Measurements from ENCODE around the gene SSC4D.

Gene SSC4D

GRCh38 chr7:76381814-76382213, 27.7 kb downstream of the SSC4D start:
- no peaks in the 10 kb centered on the region for H3K9me3 ChIP-seq
- peak; percentile 19; the same call in 1 of the 2 replicates for TF ChIP-seq CTCF (IDR thresholded peaks at IDR 0.05; ENCODE audit: low read depth, low read length)
- H3K36me3 ChIP-seq = no peaks in the 10 kb centered on the region
- H3K27me3 ChIP-seq = no peaks in the 10 kb centered on the region
- no peak overlapping the region for H3K4me3 ChIP-seq (ENCODE audit: low read depth, low read length)
- DNase-seq = no peak
- no peaks in the 10 kb centered on the region for H3K4me1 ChIP-seq

GRCh38 chr7:76380623-76380966, 28.9 kb downstream of the SSC4D start:
- no peak for TF ChIP-seq CTCF (IDR thresholded peaks at IDR 0.05; ENCODE audit: low read depth, low read length)
- H3K27me3 ChIP-seq = no peaks in the 10 kb centered on the region
- no peak for DNase-seq
- no peaks in the 10 kb centered on the region for H3K36me3 ChIP-seq
- no peaks in the 10 kb centered on the region for H3K9me3 ChIP-seq
- H3K4me3 ChIP-seq (ENCODE audit: low read depth, low read length) = peak overlapping the region; percentile 68
- H3K4me1 ChIP-seq = no peaks in the 10 kb centered on the region

- no peaks in the 10 kb centered on the region for H3K4me1 ChIP-seq
- H3K9me3 ChIP-seq = no peaks in the 10 kb centered on the region
- no peaks in the 10 kb centered on the region for H3K36me3 ChIP-seq
- no peak for DNase-seq
- H3K4me3 ChIP-seq (ENCODE audit: low read depth, low read length) = no peak overlapping the region
- no peaks in the 10 kb centered on the region for H3K27me3 ChIP-seq
- TF ChIP-seq CTCF (IDR thresholded peaks at IDR 0.05; ENCODE audit: low read depth, low read length) = no peak
These were observed 32.1 kb downstream of the SSC4D start for GRCh38 chr7:76377186-76377918.

- H3K4me1 ChIP-seq = no peaks in the 10 kb centered on the region
- H3K27me3 ChIP-seq = no peaks in the 10 kb centered on the region
- no peak for TF ChIP-seq CTCF (IDR thresholded peaks at IDR 0.05; ENCODE audit: low read depth, low read length)
- no peak for DNase-seq
- no peaks in the 10 kb centered on the region for H3K36me3 ChIP-seq
- no peak overlapping the region for H3K4me3 ChIP-seq (ENCODE audit: low read depth, low read length)
- H3K9me3 ChIP-seq = no peaks in the 10 kb centered on the region
These were observed 34.2 kb downstream of the SSC4D start for GRCh38 chr7:76375251-76375650.

- no peaks in the 10 kb centered on the region for H3K27me3 ChIP-seq
- H3K4me3 ChIP-seq (ENCODE audit: low read depth, low read length) = no peak overlapping the region
- TF ChIP-seq CTCF (IDR thresholded peaks at IDR 0.05; ENCODE audit: low read depth, low read length) = no peak
- H3K36me3 ChIP-seq = no peaks in the 10 kb centered on the region
- no peaks in the 10 kb centered on the region for H3K9me3 ChIP-seq
- no peak for DNase-seq
- no peaks in the 10 kb centered on the region for H3K4me1 ChIP-seq
These were observed 36.3 kb downstream of the SSC4D start for GRCh38 chr7:76372984-76373833.

GRCh38 chr7:76371396-76371795, 38.1 kb downstream of the SSC4D start:
- H3K4me1 ChIP-seq = no peaks in the 10 kb centered on the region
- no peaks in the 10 kb centered on the region for H3K36me3 ChIP-seq
- no peak for DNase-seq
- no peaks in the 10 kb centered on the region for H3K27me3 ChIP-seq
- H3K4me3 ChIP-seq (ENCODE audit: low read depth, low read length) = no peak overlapping the region
- no peak for TF ChIP-seq CTCF (IDR thresholded peaks at IDR 0.05; ENCODE audit: low read depth, low read length)
- no peaks in the 10 kb centered on the region for H3K9me3 ChIP-seq

Measured in BE2C (cell line).